IMR-90 (cell line): ENCODE measurements around the gene CAPN7. TPM values are rescaled to one million over a fixed set of nuclear protein-coding genes. Genes with fewer than 3 reads are reported as not detected.

Source experiments
- ATAC-seq: fragments of 200-7000 bp; cut with Tn5 transposase; 2 replicates; pipeline ENCODE4 v1.9.1; 2020; ENCODE audit warnings: low read depth, mild to moderate bottlenecking, moderate library complexity
- Bru-seq: library from RNA; stranded (reverse); fragments of 400-500 nt; gene quantifications from one replicate; lab custom pipeline; 2021; lab: Mats Ljungman, UMichigan
- BruChase-seq, 2 experiments: library from RNA; stranded (reverse); fragments of 400-500 nt; gene quantifications; one replicate each; lab custom pipeline; 2021; lab: Mats Ljungman, UMichigan
- BruUV-seq: library from RNA; stranded (reverse); fragments of 400-500 nt; replicated peaks from 2 replicates; lab custom pipeline; 2021; lab: Mats Ljungman, UMichigan
- CTCF ChIA-PET: fragments of 300-600 bp; formaldehyde crosslinking; extraction: SDS; loops from one replicate; lab custom pipeline; 2021; ENCODE audit warnings: antibody characterized with exemption; lab: Yijun Ruan, JAX
- POLR2A ChIA-PET: fragments of 300-600 bp; sonication (Branson Sonifier 250); formaldehyde crosslinking; loops from one replicate; lab custom pipeline; 2022; ENCODE audit warnings: antibody characterized with exemption; ENCODE audit not compliant: unreplicated experiment; lab: Charles Lee
- DNase-seq: peaks from one replicate; pipeline ENCODE4 v3.0.0; 2013
- H2AFZ ChIP-seq: replicated peaks from 2 replicates; pipeline ENCODE3; 2013; ENCODE audit warnings: low read length, mild to moderate bottlenecking; ENCODE audit not compliant: poor library complexity
- H2AK5ac ChIP-seq: 2 replicates; pipeline ENCODE4 v1.6.1; 2013; ENCODE audit warnings: low read depth, low read length, inconsistent platforms
- H2AK9ac ChIP-seq: replicated peaks from 2 replicates; pipeline ENCODE3; 2013; ENCODE audit warnings: mild to moderate bottlenecking, low read depth, low read length, moderate library complexity; ENCODE audit not compliant: poor library complexity
- H2BK120ac ChIP-seq: 2 replicates; pipeline ENCODE4 v1.6.1; 2013; ENCODE audit warnings: low read depth, low read length, inconsistent platforms
- H2BK15ac ChIP-seq: 3 replicates; pipeline ENCODE4 v1.6.1; 2013; ENCODE audit warnings: low read depth, low read length, inconsistent platforms
- H2BK20ac ChIP-seq: 2 replicates; pipeline ENCODE4 v1.6.1; 2013; ENCODE audit warnings: low read depth, mild to moderate bottlenecking, inconsistent platforms, low read length, moderate library complexity
- H2BK5ac ChIP-seq: 2 replicates; pipeline ENCODE4 v1.6.1; 2013; ENCODE audit warnings: mild to moderate bottlenecking, low read depth, low read length, inconsistent platforms; ENCODE audit not compliant: poor library complexity, severe bottlenecking
- H3K14ac ChIP-seq: replicated peaks from 2 replicates; pipeline ENCODE4 v1.6.1; 2013; ENCODE audit warnings: low read depth, low read length, inconsistent platforms
- H3K18ac ChIP-seq: 2 replicates; pipeline ENCODE4 v1.6.1; 2013; ENCODE audit warnings: low read depth, low read length, control low read depth
- H3K23ac ChIP-seq: 2 replicates; pipeline ENCODE4 v1.6.1; 2013; ENCODE audit warnings: low read depth, low read length, inconsistent platforms
- H3K27ac ChIP-seq: 2 replicates; pipeline ENCODE4 v1.5.1; 2013; ENCODE audit warnings: mild to moderate bottlenecking, control low read depth, low read length; ENCODE audit not compliant: insufficient read depth
- H3K27me3 ChIP-seq: 2 replicates; pipeline ENCODE4 v1.6.1; 2013; ENCODE audit warnings: low read length; ENCODE audit not compliant: control insufficient read depth, insufficient read depth
- H3K36me3 ChIP-seq: 2 replicates; pipeline ENCODE4 v1.6.1; 2013; ENCODE audit warnings: low read length, mixed read lengths; ENCODE audit not compliant: control insufficient read depth, insufficient read depth
- H3K4ac ChIP-seq: 2 replicates; pipeline ENCODE4 v1.6.1; 2013; ENCODE audit warnings: low read depth, low read length, inconsistent platforms
- H3K4me1 ChIP-seq: 2 replicates; pipeline ENCODE4 v1.6.1; 2013; ENCODE audit warnings: low read length, mixed read lengths; ENCODE audit not compliant: control insufficient read depth, insufficient read depth
- H3K4me2 ChIP-seq: 2 replicates; pipeline ENCODE4 v1.6.1; 2013; ENCODE audit warnings: low read depth, mild to moderate bottlenecking, control low read depth, low read length, moderate library complexity
- H3K4me3 ChIP-seq: 2 replicates; pipeline ENCODE4 v1.5.1; 2013; ENCODE audit warnings: low read depth, mild to moderate bottlenecking, control low read depth, low read length, moderate library complexity; ENCODE audit not compliant: insufficient read depth
- H3K56ac ChIP-seq: 2 replicates; pipeline ENCODE4 v1.6.1; 2013; ENCODE audit warnings: low read length, inconsistent platforms; ENCODE audit not compliant: insufficient read depth; ENCODE audit errors: extremely low read depth
- H3K79me1 ChIP-seq, 2 experiments: 2 replicates each; pipeline ENCODE4 v1.6.1; 2013; ENCODE audit warnings: low read length in 2 of 2, inconsistent platforms in 1 of 2, low read depth in 1 of 2
- H3K9ac ChIP-seq: 2 replicates; pipeline ENCODE4 v1.6.1; 2013; ENCODE audit warnings: low read depth, low read length, control low read depth
- H3K9me1 ChIP-seq: 2 replicates; pipeline ENCODE4 v1.6.1; 2013; ENCODE audit warnings: low read length, inconsistent platforms; ENCODE audit not compliant: insufficient read depth
- H3K9me3 ChIP-seq: 2 replicates; pipeline ENCODE4 v1.6.1; 2013; ENCODE audit warnings: low read length; ENCODE audit not compliant: control insufficient read depth, insufficient read depth
- H4K20me1 ChIP-seq: 2 replicates; pipeline ENCODE4 v1.6.1; 2013; ENCODE audit warnings: low read length, inconsistent platforms; ENCODE audit not compliant: insufficient read depth
- H4K5ac ChIP-seq: 2 replicates; pipeline ENCODE4 v1.6.1; 2013; ENCODE audit warnings: mild to moderate bottlenecking, low read depth, low read length, control low read depth
- H4K8ac ChIP-seq, 2 experiments: 2 replicates each; pipeline ENCODE4 v1.6.1; 2013; ENCODE audit warnings: low read depth in 2 of 2, low read length in 2 of 2, control low read depth in 1 of 2, inconsistent platforms in 1 of 2
- H4K91ac ChIP-seq: 2 replicates; pipeline ENCODE4 v1.6.1; 2013; ENCODE audit warnings: low read depth, low read length, inconsistent platforms; ENCODE audit not compliant: insufficient read depth
- CEBPB ChIP-seq: IDR thresholded peaks from 2 replicates; pipeline ENCODE4 v1.6.1; 2012; ENCODE audit warnings: low read depth, low read length, improper control_type of control experiment
- CHD1 ChIP-seq: IDR thresholded peaks from 2 replicates; pipeline ENCODE4 v1.6.1; 2012; ENCODE audit warnings: low read depth, low read length, improper control_type of control experiment
- CTCF ChIP-seq: conservative IDR thresholded peaks from 2 replicates; pipeline ENCODE4 v1.5.1; 2012; ENCODE audit warnings: mild to moderate bottlenecking, low read depth, low read length, improper control_type of control experiment
- MAZ ChIP-seq: IDR thresholded peaks from 2 replicates; pipeline ENCODE4 v1.6.1; 2012; ENCODE audit warnings: low read depth, mild to moderate bottlenecking, low read length, improper control_type of control experiment, moderate library complexity, borderline replicate concordance
- MXI1 ChIP-seq: IDR thresholded peaks from 2 replicates; pipeline ENCODE4 v1.6.1; 2012; ENCODE audit warnings: low read depth, mild to moderate bottlenecking, low read length, moderate library complexity, borderline replicate concordance
- NFE2L2 ChIP-seq: fragments of 150-350 bp; IDR thresholded peaks from 2 replicates; pipeline ENCODE4 v1.6.1; 2016; ENCODE audit warnings: low read depth, mild to moderate bottlenecking, low read length
- POLR2A ChIP-seq: IDR thresholded peaks from 2 replicates; pipeline ENCODE4 v1.6.1; 2012; ENCODE audit warnings: mild to moderate bottlenecking, low read depth, low read length
- RAD21 ChIP-seq: IDR thresholded peaks from 2 replicates; pipeline ENCODE4 v1.6.1; 2012; ENCODE audit warnings: low read length, improper control_type of control experiment
- RCOR1 ChIP-seq: IDR thresholded peaks from 2 replicates; pipeline ENCODE4 v1.6.1; 2012; ENCODE audit warnings: mild to moderate bottlenecking, low read length, improper control_type of control experiment; ENCODE audit not compliant: insufficient replicate concordance
- RFX5 ChIP-seq: IDR thresholded peaks from 2 replicates; pipeline ENCODE4 v1.8.0; 2012; ENCODE audit warnings: low read depth, mild to moderate bottlenecking, low read length, moderate library complexity
- SMC3 ChIP-seq: fragments of 150-350 bp; IDR thresholded peaks from 2 replicates; pipeline ENCODE4 v1.6.1; 2016; ENCODE audit warnings: low read depth, mild to moderate bottlenecking, antibody characterized with exemption, low read length, moderate library complexity
- USF2 ChIP-seq: fragments of 150-350 bp; IDR thresholded peaks from 2 replicates; pipeline ENCODE4 v1.6.1; 2017; ENCODE audit warnings: mild to moderate bottlenecking, antibody characterized with exemption, low read length, low read depth
- WGBS, 2 experiments: methylation state at CpG; one replicate each; pipeline versions ENCODE4 v1.1.5 to v1.1.7; 2013; ENCODE audit warnings: missing lambda C conversion rate in 2 of 2; ENCODE audit not compliant: insufficient read length in 1 of 2; ENCODE audit errors: extremely low coverage in 2 of 2; 5-methylcytosine and 5-hydroxymethylcytosine counted together
- dilution Hi-C: fragments of 300-500 bp; cut with HindIII; formaldehyde crosslinking; loops from one replicate; pipeline ENCODE4 v1.14.3; 2018; ENCODE audit warnings: low sequenced_read_pairs; ENCODE audit not compliant: unreplicated experiment
- in situ Hi-C: fragments of 300-500 bp; cut with MboI; formaldehyde crosslinking; loops from 3 replicates; pipeline ENCODE4 v1.14.3; 2019; ENCODE audit warnings: low sequenced_read_pairs, inconsistent platforms, mixed read lengths
- intact Hi-C: fragments of 100-400 bp; cut with micrococcal nuclease; formaldehyde crosslinking; loops from 2 replicates; pipeline ENCODE4 v1.10.0; 2022
- long read RNA-seq: library from polyadenylated mRNA; unstranded; transcript quantifications from one replicate; pipeline ENCODE4 v2.0.0, GENCODE V29; 2021; ENCODE audit not compliant: unreplicated experiment
- polyA plus RNA-seq, 3 experiments: library from polyadenylated mRNA; depleted of rRNA; stranded (reverse); fragments of >200 nt; gene quantifications; 2 replicates each; pipeline ENCODE4 v1.2.3, GENCODE V29; 2012; ENCODE audit warnings: low replicate concordance in 1 of 3
- total RNA-seq: library from RNA; depleted of rRNA; stranded (reverse); fragments of >200 nt; gene quantifications from 2 replicates; pipeline ENCODE4 v1.2.3, GENCODE V29; 2012; rRNA removed

CAPN7 gene
- total RNA-seq (21.3 and 28.1 TPM in 2 replicates), polyA plus RNA-seq (2012; rRNA removed) (13.2 and 14.5 TPM in 2 replicates), Bru-seq, nascent RNA (percentile 90 among the genes with signal in this experiment), BruChase-seq, experiment 1, labeled RNA remaining after a 6-hour chase (percentile 88 among the genes with signal in this experiment), BruChase-seq, experiment 2, labeled RNA remaining after a 2-hour chase (percentile 93 among the genes with signal in this experiment)
- polyA plus RNA-seq (2012; cell fraction: cytosol; rRNA removed) = 2.4 and 3.4 TPM in 2 replicates
- 11.3 and 25.3 TPM in 2 replicates for polyA plus RNA-seq (2012; cell fraction: nucleus; rRNA removed; ENCODE audit: low replicate concordance)
- long read RNA-seq, full-length matches to known transcripts = 33 of 54 reads
- long read RNA-seq, partial matches to known transcripts = 3 of 54 reads
- long read RNA-seq, other reads (novel, unspliced or antisense) = 18 of 54 reads

GRCh38 chr3:15205934-15206661 is at the start of gene CAPN7:
CAPN7 (plus strand) TSS chr3:15206246; CDS start chr3:15206496, 250 bp downstream.
- Histone ChIP-seq H2AK5ac (peak within 1 kb of the TSS; percentile 54; the same call in 1 of the 2 replicates), H2AFZ (peak within 1 kb of the TSS; percentile 94), H2BK5ac (peak within 1 kb of the TSS; percentile 87), H3K27ac (peak within 1 kb of the TSS; percentile 84), H4K20me1 (peaks cover 28% of the 10 kb centered on the region; the same call in 1 of the 2 replicates), H3K79me1 (peaks cover 4 to 18% of the 10 kb centered on the region in 2 experiments; a peak in 3 of 4 replicates), H3K9me1 (peaks cover 3% of the 10 kb centered on the region; the same call in 1 of the 2 replicates), H2BK15ac (peak within 1 kb of the TSS; percentile 40; the same call in 2 of the 3 replicates), H3K4me2 (peak within 1 kb of the TSS; percentile 98), H3K18ac (peak within 1 kb of the TSS; percentile 94), H3K56ac (peak within 1 kb of the TSS; percentile 60), H2BK20ac (peak within 1 kb of the TSS; percentile 32; the same call in 1 of the 2 replicates), H3K36me3 (peaks cover 2% of the 10 kb centered on the region), H3K9me3 (no peaks in the 10 kb centered on the region), H3K27me3 (no peaks in the 10 kb centered on the region; the same call in 1 of the 2 replicates), H4K91ac (peak within 1 kb of the TSS; percentile 39), H3K4me3 (peak within 1 kb of the TSS; percentile 92), H2AK9ac (peak within 1 kb of the TSS; percentile 86), H4K8ac (peak within 1 kb of the TSS; percentile 94 to 95), H3K4me1 (no peaks in the 10 kb centered on the region), H3K4ac (peak within 1 kb of the TSS; percentile 71), H2BK120ac (peak within 1 kb of the TSS; percentile 44), H3K14ac (peak within 1 kb of the TSS; percentile 83), H3K9ac (peak within 1 kb of the TSS; percentile 94), H3K23ac (peak within 1 kb of the TSS; percentile 72), H4K5ac (peak within 1 kb of the TSS; percentile 94)
- ATAC-seq (peak; percentile 97), DNase-seq (peak; percentile 91)
- BruUV-seq = no TSS peak
- ChIA-PET POLR2A (interaction anchor here (0.6 kb wide), 2 partner anchors 10 to 84 kb away, joined by 4 read pairs; no protein-coding TSS in a partner anchor), CTCF (interaction anchor here (0.5 to 0.9 kb wide), 3 partner anchors 20 to 175 kb away, joined by 4 to 5 read pairs (median 5); no protein-coding TSS in a partner anchor)
- in situ Hi-C loops = loop anchor here (10.0 to 25.0 kb wide), 2 partner anchors 269 to 349 kb away; partner anchors contain the start of gene NR2C2
- 0% methylated on average over 42 of the region's 92 CpGs; no CpG with 5 or more reads in 1 of the 2 experiments for WGBS, 2 experiments
- dilution Hi-C loops = no loop called here
- intact Hi-C loops = loop anchor here (2.0 to 5.0 kb wide), 3 partner anchors 17 to 281 kb away; partner anchors contain the start of gene SH3BP5
- peak; percentile 98 for TF ChIP-seq USF2
- TF ChIP-seq POLR2A = peak; percentile 91
- TF ChIP-seq RAD21 = 0 out of 2 replicates have a peak, but pooled peaks have one; percentile 15
- TF ChIP-seq NFE2L2 = no peak
- TF ChIP-seq CEBPB = no peak
- TF ChIP-seq MAZ = peak; percentile 32; the same call in 1 of the 2 replicates
- TF ChIP-seq MXI1 = peak; percentile 46; the same call in 1 of the 2 replicates
- TF ChIP-seq RFX5 = no peak
- TF ChIP-seq RCOR1 = peak; percentile 72
- peak; percentile 55 for TF ChIP-seq CTCF
- TF ChIP-seq CHD1 = no peak
- TF ChIP-seq SMC3 = no peak
